HUDEP-2 (cell line): Measurements from ENCODE around the gene FRMD4B.
"Not testable (repeated sequence)": the region's sequence is repeated elsewhere in the genome, so short reads cannot be mapped to it uniquely, and the experiment has no call there.

Experiments
- DNase-seq, 76 experiments: peaks; one replicate each; lab custom pipeline; 2025; ENCODE audit not compliant: unreplicated experiment in 76 of 76; lab: John Stamatoyannopoulos, UW

Gene FRMD4B

GRCh38 chr3:69325151-69325550, 60.7 kb downstream of the FRMD4B start:
- DNase-seq = no peak

GRCh38 chr3:69324362-69325025, 61.4 kb downstream of the FRMD4B start:
- peak in 3 of 76 experiments; percentile 6 to 11 (median 7) for DNase-seq

- DNase-seq = no peak
These were observed 61.9 kb downstream of the FRMD4B start for GRCh38 chr3:69323941-69324340.

- DNase-seq = not testable (repeated sequence)
These were observed 63.4 kb downstream of the FRMD4B start for GRCh38 chr3:69322512-69322911.

- no peak for DNase-seq
These were observed 63.8 kb downstream of the FRMD4B start for GRCh38 chr3:69322158-69322509.

GRCh38 chr3:69321301-69322157, 64.4 kb downstream of the FRMD4B start:
- no peak for DNase-seq

GRCh38 chr3:69320871-69321271, 65.0 kb downstream of the FRMD4B start:
- DNase-seq = no peak

GRCh38 chr3:69319652-69320051, 66.2 kb downstream of the FRMD4B start:
- DNase-seq = no peak

- no peak for DNase-seq
These were observed 67.5 kb downstream of the FRMD4B start for GRCh38 chr3:69318410-69318809.

GRCh38 chr3:69313251-69313650, 72.6 kb downstream of the FRMD4B start:
- no peak for DNase-seq

GRCh38 chr3:69309814-69310213, 76.1 kb downstream of the FRMD4B start:
- peak in 1 of 76 experiments; percentile 16 for DNase-seq

GRCh38 chr3:69306239-69307185, 79.4 kb downstream of the FRMD4B start:
- peak in 47 of 76 experiments; percentile 2 to 59 (median 20) for DNase-seq

- no peak for DNase-seq
These were observed 80.9 kb downstream of the FRMD4B start for GRCh38 chr3:69305011-69305410.

- DNase-seq = no peak
These were observed 81.5 kb downstream of the FRMD4B start for GRCh38 chr3:69304396-69304795.

- DNase-seq = no peak
These were observed 85.6 kb downstream of the FRMD4B start for GRCh38 chr3:69300296-69300695.

GRCh38 chr3:69299344-69299743, 86.5 kb downstream of the FRMD4B start:
- DNase-seq = no peak

- no peak for DNase-seq
These were observed 88.4 kb downstream of the FRMD4B start for GRCh38 chr3:69297501-69297900.

- DNase-seq = no peak
These were observed 88.9 kb downstream of the FRMD4B start for GRCh38 chr3:69296995-69297394.

- DNase-seq = no peak
These were observed 91.7 kb downstream of the FRMD4B start for GRCh38 chr3:69294014-69294766.

GRCh38 chr3:69292959-69293574, 92.8 kb downstream of the FRMD4B start:
- no peak for DNase-seq
